ENCODE measurements around the gene RPH3AL. TPM values are rescaled to one million over a fixed set of nuclear protein-coding genes. Genes with fewer than 3 reads are reported as not detected.
A peak's percentile ranks its signal among the peaks of the same experiment; 100 is the strongest.

The RPH3AL gene
- total and polyA plus RNA-seq, 8 donors = 43.4 to 89.1 (median 56.0) TPM

DNA sequence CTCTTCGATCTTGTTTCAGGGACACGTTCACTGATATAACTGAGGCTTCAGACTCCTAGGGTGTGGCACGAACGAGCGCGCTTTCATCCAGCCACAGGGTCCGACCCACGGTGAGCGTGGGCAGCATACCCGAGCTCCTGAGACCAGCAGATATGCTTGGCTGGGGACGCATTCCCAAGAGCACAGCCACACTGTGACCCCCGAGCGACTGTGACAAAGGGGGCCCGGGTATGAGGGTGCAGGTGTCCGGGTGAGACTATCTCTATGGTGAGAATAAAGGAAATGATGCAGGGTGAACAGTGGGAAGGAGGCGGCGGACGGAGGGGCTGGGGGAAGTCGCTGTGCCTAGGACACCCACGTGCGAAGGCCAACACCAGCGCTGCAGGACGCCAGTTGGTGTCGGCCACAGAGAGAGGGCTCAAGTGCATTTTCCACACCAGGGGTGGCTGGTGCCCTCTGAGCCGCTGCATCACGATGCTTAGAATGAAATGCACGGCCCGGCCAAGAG lies 17.6 kb downstream of the RPH3AL start:
- Histone ChIP-seq H3K36me3 (no peaks in the 10 kb centered on the region), H3K9me3 (no peaks in the 10 kb centered on the region), H3K4me3 (peak overlapping the region in 3 of 4 donors; percentile 21 to 40 (median 35)), H3K27me3 (no peaks in the 10 kb centered on the region), H3K4me1 (peaks cover 24 to 42% (median 41%) of the 10 kb centered on the region in 3 donors), H3K27ac (peak overlapping the region; percentile 95 to 97 (median 96))
- DNase-seq = peak in 4 of 6 donors; percentile 31 to 67 (median 53)
- no peak for FAIRE-seq
- no peak for ATAC-seq
- WGBS, 2 donors = 28 to 45% methylated on average over 28 of the region's 28 CpGs
- intact Hi-C loops (cut with DNase I) = no loop called here
- TF ChIP-seq, protein P1, sequence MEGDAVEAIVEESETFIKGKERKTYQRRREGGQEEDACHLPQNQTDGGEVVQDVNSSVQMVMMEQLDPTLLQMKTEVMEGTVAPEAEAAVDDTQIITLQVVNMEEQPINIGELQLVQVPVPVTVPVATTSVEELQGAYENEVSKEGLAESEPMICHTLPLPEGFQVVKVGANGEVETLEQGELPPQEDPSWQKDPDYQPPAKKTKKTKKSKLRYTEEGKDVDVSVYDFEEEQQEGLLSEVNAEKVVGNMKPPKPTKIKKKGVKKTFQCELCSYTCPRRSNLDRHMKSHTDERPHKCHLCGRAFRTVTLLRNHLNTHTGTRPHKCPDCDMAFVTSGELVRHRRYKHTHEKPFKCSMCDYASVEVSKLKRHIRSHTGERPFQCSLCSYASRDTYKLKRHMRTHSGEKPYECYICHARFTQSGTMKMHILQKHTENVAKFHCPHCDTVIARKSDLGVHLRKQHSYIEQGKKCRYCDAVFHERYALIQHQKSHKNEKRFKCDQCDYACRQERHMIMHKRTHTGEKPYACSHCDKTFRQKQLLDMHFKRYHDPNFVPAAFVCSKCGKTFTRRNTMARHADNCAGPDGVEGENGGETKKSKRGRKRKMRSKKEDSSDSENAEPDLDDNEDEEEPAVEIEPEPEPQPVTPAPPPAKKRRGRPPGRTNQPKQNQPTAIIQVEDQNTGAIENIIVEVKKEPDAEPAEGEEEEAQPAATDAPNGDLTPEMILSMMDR (IDR thresholded peaks at IDR 0.05) = no peak

DNA sequence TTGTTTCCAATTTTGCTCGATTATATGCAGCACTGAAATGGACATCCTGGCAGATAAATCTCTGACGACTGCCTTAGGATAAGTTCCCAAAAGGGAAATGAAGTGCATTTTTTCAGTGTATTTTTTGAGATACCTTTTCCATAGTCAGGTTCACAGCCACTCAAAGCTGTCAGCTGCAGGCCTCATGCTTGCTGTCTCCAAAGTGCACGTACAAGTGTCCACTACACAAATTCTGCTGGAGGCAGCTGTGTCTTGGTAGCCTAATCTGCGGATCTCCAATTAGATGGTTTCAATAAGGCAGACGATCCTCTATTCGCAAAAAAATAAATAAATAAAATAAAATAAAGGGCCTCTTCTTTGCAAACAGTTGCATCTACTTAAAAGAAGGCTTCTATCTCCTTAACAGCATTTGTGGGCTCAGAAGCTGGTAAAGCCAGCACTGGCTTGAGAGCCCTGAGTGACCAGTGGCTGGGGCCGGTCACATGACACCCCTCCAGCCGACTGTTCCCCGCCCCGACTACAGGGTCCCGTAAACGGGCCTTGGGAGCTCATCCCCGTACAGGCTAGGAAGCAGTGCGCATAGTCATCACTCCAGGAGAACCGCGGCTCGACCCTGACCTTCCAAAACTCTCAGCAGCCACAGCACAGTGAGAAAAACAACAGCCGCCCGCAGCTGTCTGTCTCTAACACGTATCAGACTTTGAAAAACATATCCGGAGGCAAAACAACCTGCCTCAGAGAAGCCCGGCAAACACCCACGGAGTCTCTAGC lies 18.8 kb downstream of the RPH3AL start:
- FAIRE-seq = no peak

DNA sequence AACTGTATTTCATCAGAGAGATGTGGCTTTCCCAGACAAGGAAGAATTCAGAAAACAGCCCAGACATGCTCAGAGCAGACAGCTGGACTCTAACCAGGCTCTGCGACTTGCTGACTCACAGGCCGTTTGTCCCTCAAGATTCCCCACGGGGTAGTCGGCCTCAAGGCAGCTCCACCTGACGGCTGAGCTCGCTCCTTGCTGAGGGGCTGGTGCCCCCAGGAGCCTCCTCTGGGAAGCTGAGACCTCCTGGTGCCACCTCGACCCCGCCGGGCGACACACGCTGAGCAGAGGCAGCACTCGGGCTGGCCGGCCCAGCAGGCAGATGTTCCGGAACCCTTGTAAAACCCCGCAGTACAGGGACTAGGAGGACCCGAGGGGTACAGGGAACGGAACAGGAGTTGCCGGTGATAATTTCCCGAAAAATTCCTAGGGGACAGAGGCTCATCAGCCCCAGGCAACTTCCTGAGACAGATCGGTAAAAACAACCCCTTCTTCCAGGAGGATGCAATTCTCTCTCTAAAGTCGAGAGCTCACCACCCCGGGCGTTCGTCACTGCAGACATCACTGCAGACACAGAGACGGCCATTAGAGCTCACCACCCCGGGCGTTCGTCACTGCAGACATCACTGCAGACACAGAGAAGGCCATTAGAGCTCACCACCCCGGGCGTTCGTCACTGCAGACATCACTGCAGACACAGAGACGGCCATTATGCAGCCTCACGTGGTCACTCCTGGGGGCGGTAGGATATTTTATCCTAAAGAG lies 19.9 kb downstream of the RPH3AL start:
- no peaks in the 10 kb centered on the region for H3K9me3 ChIP-seq
- intact Hi-C loops (cut with DNase I) = no loop called here
- TF ChIP-seq, protein P1 (IDR thresholded peaks at IDR 0.05) = no peak
- H3K27ac ChIP-seq = peak overlapping the region; percentile 46 to 96 (median 66)
- DNase-seq = peak in 3 of 6 donors; percentile 47 to 78 (median 63)
- WGBS, 2 donors = 55 to 68% methylated on average over 34 of the region's 34 CpGs
- peak in 1 of 4 donors; percentile 31 for ATAC-seq
- H3K36me3 ChIP-seq = no peaks in the 10 kb centered on the region
- FAIRE-seq = no peak
- H3K4me3 ChIP-seq = peak overlapping the region in 2 of 4 donors; percentile 11 to 34
- no peaks in the 10 kb centered on the region for H3K27me3 ChIP-seq
- H3K4me1 ChIP-seq = peaks cover 13 to 39% (median 28%) of the 10 kb centered on the region in 3 donors

More for the DNA sequence above, 18.8 kb downstream of the RPH3AL start:
- Histone ChIP-seq H3K27ac (peak overlapping the region; percentile 71 to 96 (median 84)), H3K36me3 (no peaks in the 10 kb centered on the region), H3K4me3 (peak overlapping the region in 2 of 4 donors; percentile 28 to 34), H3K9me3 (no peaks in the 10 kb centered on the region), H3K4me1 (peaks cover 13 to 39% (median 31%) of the 10 kb centered on the region in 3 donors), H3K27me3 (no peaks in the 10 kb centered on the region)
- ATAC-seq = peak; percentile 35 to 62 (median 55)
- TF ChIP-seq, protein P1 (IDR thresholded peaks at IDR 0.05) = no peak
- WGBS, 2 donors = 11 to 14% methylated on average over 23 of the region's 23 CpGs
- intact Hi-C loops (cut with DNase I) = no loop called here
- DNase-seq = peak; percentile 81 to 91 (median 84)

- H3K4me1 ChIP-seq = peaks cover 13 to 39% (median 26%) of the 10 kb centered on the region in 3 donors
- ATAC-seq (peak in 1 of 4 donors; percentile 4), DNase-seq (peak in 3 of 6 donors; percentile 33 to 57 (median 56)), FAIRE-seq (no peak)
- no peaks in the 10 kb centered on the region for H3K27me3 ChIP-seq
- peak overlapping the region; percentile 27 to 96 (median 53) for H3K27ac ChIP-seq
- intact Hi-C loops (cut with DNase I) = no loop called here
- H3K4me3 ChIP-seq = peak overlapping the region in 2 of 4 donors; percentile 11 to 34
- H3K9me3 ChIP-seq = no peaks in the 10 kb centered on the region
- 40 to 52% methylated on average over 10 to 11 of the region's 11 CpGs for WGBS, 2 donors
- TF ChIP-seq, protein P1 (IDR thresholded peaks at IDR 0.05) = no peak
- H3K36me3 ChIP-seq = peaks cover 0 to 4% (median 3%) of the 10 kb centered on the region in 3 donors
These were observed 20.6 kb downstream of the RPH3AL start for GRCh38 chr17:332023-332422.
